Measurements from ENCODE around the gene ERC2. TPM values are rescaled to one million over a fixed set of nuclear protein-coding genes. Genes with fewer than 3 reads are reported as not detected.

ERC2 gene
- total and polyA plus RNA-seq, 2 of the 13 experiments (the other 11 are each of a cell fraction or from before 2014, with no cell fraction given), result 0.16 to 0.22 TPM

- no peak overlapping the region for H2AFZ ChIP-seq (ENCODE audit: low read length)
- TF ChIP-seq RCOR2 (CRISPR knock-in tag; IDR thresholded peaks at IDR 0.05) (no peak), NCOA5 (CRISPR knock-in tag; IDR thresholded peaks at IDR 0.05) (no peak), MTA3 (CRISPR knock-in tag; IDR thresholded peaks at IDR 0.05) (no peak), ZBTB20 (CRISPR knock-in tag; IDR thresholded peaks at IDR 0.05; ENCODE audit: borderline replicate concordance, low read depth) (no peak), HNF1B (CRISPR knock-in tag; IDR thresholded peaks at IDR 0.05) (no peak), SYNCRIP (IDR thresholded peaks at IDR 0.05; ENCODE audit: insufficient read depth, low read depth, low read length) (no peak), NFAT5 (CRISPR knock-in tag; IDR thresholded peaks at IDR 0.05) (no peak), ZKSCAN1 (IDR thresholded peaks at IDR 0.05; ENCODE audit: low read length) (no peak), EED (CRISPR knock-in tag; IDR thresholded peaks at IDR 0.05) (no peak), SP4 (CRISPR knock-in tag; IDR thresholded peaks at IDR 0.05) (no peak), NFKB2 (CRISPR knock-in tag; IDR thresholded peaks at IDR 0.05; ENCODE audit: borderline replicate concordance) (no peak), CAMTA2 (CRISPR knock-in tag; IDR thresholded peaks at IDR 0.05; ENCODE audit: borderline replicate concordance) (no peak), NR2F2 (IDR thresholded peaks at IDR 0.05; ENCODE audit: borderline replicate concordance, low read depth) (no peak), ZFP41 (CRISPR knock-in tag; IDR thresholded peaks at IDR 0.05; ENCODE audit: borderline replicate concordance) (no peak), SNRNP70 (IDR thresholded peaks at IDR 0.05; ENCODE audit: low read depth, low read length) (no peak), ZGPAT (CRISPR knock-in tag; IDR thresholded peaks at IDR 0.05) (no peak), ZSCAN21 (CRISPR knock-in tag; IDR thresholded peaks at IDR 0.05; ENCODE audit: borderline replicate concordance) (no peak), ZBTB21 (CRISPR knock-in tag; IDR thresholded peaks at IDR 0.05) (no peak), ZBTB38 (CRISPR knock-in tag; IDR thresholded peaks at IDR 0.05) (no peak), ZFP82 (CRISPR knock-in tag; IDR thresholded peaks at IDR 0.05; ENCODE audit: borderline replicate concordance) (no peak)
- H3K9ac ChIP-seq (ENCODE audit: insufficient read depth, low read depth, low read length), result no peak overlapping the region
- ChIA-PET CTCF (ENCODE audit: low intra/inter-chr PET ratio, low total read pairs) (no interaction called here), POLR2A (no interaction called here)
- in situ Hi-C loops (cut with HindIII; ENCODE audit: extremely low pct_ligation_motif_present, low pct_unique_long_range_greater_than_20kb), result no loop called here
- no peaks in the 10 kb centered on the region for H3K9me3 ChIP-seq (ENCODE audit: low read length)
- H3K27ac ChIP-seq (ENCODE audit: extremely low read length, insufficient read depth, low read length), result no peak overlapping the region
- intact Hi-C loops (cut with micrococcal nuclease; ENCODE audit: unreplicated experiment), result no loop called here
- H3K36me3 ChIP-seq (replicated peaks in 1 of 2; ENCODE audit: control insufficient read depth in 1 of 2, insufficient read depth in 2 of 2, low read length in 2 of 2), result no peaks in the 10 kb centered on the region
- WGBS (ENCODE audit: low lambda C conversion rate), result 4% methylated on average over 5 of the region's 5 CpGs
- H3K27me3 ChIP-seq (ENCODE audit: control insufficient read depth in 1 of 2, insufficient read depth in 2 of 2, low read length in 2 of 2), result no peaks in the 10 kb centered on the region; a peak in 2 of 5 replicates
- FAIRE-seq, result no peak
- no peak for DNase-seq (ENCODE audit: low spot score)
- BruUV-seq (replicated peaks), result no TSS peak
- no peaks in the 10 kb centered on the region for H3K4me1 ChIP-seq (ENCODE audit: insufficient read depth, low read length)
- no peak overlapping the region for H3K4me3 ChIP-seq (replicated peaks in 1 of 3; ENCODE audit: insufficient read depth in 1 of 3, low read depth in 2 of 3, low read length in 3 of 3)
- ATAC-seq, result no peak
- H4K20me1 ChIP-seq (ENCODE audit: insufficient read depth, low read length), result no peaks in the 10 kb centered on the region
- no peak overlapping the region for H3K4me2 ChIP-seq (ENCODE audit: low read depth, low read length)
- no peaks in the 10 kb centered on the region for H3K79me2 ChIP-seq (ENCODE audit: insufficient read depth, low read length)
These were observed 147.4 kb downstream of the ERC2 start for GRCh38 chr3:56320883-56321282.
